Measurements from ENCODE around the gene ITPKB.
"Not testable (repeated sequence)": the region's sequence is repeated elsewhere in the genome, so short reads cannot be mapped to it uniquely, and the experiment has no call there.

The ITPKB gene

DNA sequence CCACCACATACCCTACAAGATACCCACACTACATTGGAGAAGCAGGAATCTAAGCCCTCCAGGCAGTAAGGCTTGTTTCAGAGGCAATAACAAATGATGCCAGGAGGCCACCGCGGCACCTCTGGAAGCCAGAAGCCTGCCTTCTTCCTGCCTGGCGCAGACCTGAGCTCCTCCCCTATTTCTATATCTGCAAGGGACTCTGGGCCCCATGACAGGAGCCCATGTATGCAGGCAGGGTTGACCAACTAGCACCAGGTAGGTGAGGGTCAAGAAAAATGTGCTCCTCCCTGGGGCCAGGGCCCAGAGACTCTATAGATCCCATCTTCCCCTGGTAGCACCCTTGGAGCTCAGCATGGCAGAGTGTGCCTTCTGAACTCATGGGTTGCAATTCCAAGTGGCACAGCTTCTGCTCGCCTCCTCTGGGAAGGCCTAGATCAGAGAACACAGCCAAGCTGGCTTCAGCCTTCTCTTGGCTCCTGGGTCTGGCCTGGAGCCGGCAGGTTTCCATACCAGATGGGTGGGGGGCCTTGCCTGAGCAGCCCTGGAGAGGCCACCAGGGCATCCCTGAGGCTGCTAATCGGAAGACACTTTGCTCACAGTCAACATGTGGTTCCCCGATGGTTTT is 105.4 kb downstream of the ITPKB start:
- DNase-seq: no peak

DNA sequence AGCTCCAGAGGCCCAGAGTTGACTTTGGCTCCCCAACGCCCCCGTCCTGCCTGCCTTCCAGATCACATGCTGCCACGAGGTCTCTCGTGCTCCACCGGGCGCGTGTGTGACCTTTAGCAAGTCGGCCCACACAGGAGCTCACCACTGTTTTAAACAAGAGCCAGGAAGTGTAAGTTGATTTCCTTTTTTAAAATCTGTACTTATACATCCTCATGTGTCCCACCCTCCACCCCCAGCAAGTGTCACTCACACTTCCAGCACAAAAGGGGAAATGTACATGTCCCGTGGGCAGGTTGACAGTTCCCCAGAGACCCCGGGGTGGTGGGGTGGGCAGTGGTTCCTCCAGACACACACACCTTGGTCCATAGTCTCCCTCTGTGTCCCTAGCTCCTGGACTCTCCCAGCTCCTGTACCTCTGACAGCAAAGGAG is 106.1 kb downstream of the ITPKB start:
- peak; percentile 67 for DNase-seq

DNA sequence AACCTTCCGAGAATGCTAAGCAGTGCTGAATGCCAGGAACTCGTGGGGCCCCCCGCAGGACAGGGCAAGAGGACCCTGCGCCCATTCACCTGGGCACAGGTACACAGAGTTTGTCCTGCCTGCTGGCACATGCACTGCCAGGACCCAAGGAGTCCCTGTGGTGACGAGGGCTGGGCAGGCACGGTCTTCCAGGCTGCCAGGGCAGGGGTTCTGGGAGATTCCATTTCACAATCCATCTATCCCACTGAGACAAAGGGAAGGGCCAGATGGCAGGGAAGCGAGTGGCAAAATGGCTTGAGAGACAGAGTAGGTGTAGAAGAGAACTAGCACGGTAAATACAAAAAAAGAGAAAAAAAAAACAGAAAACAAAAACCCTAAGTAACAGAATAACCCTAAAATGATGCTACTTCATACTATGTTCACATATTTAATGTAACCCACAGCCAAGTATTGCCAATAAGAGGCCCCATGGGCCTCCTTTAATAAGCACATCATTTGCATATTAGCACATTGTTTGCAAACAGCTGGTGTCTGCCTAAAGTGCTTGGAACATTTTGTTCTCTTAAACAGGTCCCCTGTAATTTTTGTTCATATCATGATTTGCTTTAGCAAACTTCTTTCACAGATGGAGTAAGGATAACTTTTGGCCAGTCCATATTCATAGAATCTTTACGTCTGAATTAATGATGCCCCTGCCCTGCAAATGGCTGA is 106.8 kb downstream of the ITPKB start:
- no peak for DNase-seq

- no peak for DNase-seq
Observed at GRCh38 chr1:226631229-226632000, 107.7 kb downstream of the ITPKB start.

- no peak for DNase-seq
Observed at GRCh38 chr1:226630592-226630991, 108.5 kb downstream of the ITPKB start.

- DNase-seq: no peak
Observed at GRCh38 chr1:226629896-226630550, 109.1 kb downstream of the ITPKB start.

DNA sequence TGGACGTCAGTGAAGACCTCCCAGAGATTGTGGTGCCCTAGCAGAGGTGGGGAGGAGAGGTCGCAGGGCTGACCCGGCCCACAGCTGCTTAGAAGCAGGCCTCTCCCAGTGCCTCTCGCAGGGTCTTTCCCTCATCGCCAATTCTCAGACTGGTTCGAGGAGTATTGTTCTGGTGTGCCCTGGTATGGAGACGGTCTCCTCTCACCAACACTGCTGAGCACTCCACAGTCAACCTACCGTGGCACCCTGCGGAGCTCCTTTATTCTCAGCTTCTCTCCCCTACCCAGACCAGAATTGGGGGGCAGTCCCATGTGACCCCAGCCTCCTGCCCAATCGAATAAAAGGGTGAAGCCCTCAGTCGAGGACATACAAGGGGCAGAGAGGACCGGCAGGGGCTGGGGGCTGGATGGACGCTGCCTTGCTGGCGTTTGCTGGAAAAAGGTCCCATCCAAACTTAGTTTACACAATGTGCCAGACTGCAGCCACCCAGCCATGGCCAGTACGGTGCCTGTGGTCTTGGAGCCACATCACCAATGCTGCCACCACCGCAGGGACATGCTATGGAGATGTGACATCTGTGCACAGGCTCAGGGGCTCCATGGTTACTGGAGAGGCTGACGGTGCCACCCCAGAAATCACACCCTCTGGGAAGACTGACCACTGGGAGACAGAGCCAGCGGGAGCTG is 109.7 kb downstream of the ITPKB start:
- DNase-seq: no peak

GRCh38 chr1:226628612-226629155 is 110.4 kb downstream of the ITPKB start:
- DNase-seq: no peak

GRCh38 chr1:226627924-226628611 is 111.0 kb downstream of the ITPKB start:
- peak; percentile 50 for DNase-seq

GRCh38 chr1:226627050-226627755 is 111.9 kb downstream of the ITPKB start:
- no peak for DNase-seq

DNA sequence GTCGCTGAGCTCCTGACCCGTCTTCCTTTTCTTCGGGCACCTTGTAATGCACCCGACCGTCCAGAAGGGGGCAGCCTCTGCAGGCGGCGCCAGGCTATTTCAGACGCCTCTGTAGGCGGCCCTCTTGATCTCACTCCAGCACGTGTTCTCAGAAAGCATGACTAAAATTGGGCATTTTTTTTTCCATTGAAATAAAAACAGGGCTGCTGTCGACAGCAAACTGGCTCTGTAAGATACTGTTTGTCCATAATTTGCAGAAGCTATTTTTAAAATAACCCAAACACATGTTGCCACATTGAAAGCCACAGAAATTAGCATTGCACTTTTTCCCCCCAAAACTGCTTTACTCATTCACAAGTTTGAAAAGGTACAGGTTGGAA is 112.5 kb downstream of the ITPKB start:
- DNase-seq: peak; percentile 86

DNA sequence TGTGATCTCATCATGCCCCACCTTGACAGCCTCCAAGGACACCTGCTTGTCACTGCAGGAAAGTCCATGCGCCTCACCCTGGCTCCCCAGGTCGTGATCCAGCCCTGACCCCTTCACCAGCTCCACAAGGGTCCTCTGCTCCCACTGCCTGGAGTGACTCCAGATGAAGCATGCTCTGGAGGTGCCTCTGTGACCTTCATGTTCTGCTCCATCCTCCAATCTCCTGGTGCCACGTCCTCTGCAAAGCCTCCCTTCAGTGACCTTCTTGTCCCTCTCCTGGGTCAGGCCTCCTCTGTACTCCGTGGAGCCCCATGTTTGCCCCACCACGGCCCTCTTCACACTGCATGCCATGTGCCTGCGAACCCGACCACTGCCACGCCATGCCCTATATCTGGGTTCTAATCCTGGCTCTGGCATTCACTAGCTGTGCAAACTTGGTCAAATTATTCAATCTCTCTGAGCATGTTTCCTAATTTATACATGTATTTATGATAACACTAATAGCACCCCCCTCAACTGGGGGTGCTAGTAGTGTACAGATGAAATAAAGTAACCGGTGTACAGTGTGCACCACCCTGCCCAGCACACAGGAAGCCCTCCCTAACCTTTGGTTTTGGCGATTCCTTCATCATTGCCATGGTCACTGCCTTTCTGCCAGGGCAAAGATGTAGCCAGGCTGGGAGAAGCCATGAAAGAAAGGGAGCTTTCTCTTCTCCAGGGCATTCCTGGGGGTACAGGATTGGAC is 113.1 kb downstream of the ITPKB start:
- no peak for DNase-seq

DNA sequence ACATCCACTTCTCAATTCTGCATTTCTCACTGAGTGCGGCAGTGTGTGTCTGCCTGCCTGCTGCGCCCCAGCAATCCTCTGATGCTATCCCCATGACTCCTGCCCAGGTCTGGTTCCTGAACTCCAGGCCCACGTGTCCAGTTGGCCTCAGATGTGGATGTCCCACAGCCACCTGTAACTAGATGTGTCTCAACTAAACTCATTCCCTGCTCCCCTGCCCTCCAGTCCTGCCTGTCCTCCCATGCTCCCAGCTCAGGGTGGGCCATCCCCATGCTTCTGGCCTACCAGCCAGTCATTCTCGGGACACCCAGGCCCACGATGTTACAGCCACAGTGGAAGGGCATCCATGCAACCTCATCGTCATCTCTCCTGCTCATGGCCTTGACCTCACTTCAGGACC is 113.8 kb downstream of the ITPKB start:
- no peak for DNase-seq

- DNase-seq: no peak
Observed at GRCh38 chr1:226624526-226624925, 114.6 kb downstream of the ITPKB start.

DNA sequence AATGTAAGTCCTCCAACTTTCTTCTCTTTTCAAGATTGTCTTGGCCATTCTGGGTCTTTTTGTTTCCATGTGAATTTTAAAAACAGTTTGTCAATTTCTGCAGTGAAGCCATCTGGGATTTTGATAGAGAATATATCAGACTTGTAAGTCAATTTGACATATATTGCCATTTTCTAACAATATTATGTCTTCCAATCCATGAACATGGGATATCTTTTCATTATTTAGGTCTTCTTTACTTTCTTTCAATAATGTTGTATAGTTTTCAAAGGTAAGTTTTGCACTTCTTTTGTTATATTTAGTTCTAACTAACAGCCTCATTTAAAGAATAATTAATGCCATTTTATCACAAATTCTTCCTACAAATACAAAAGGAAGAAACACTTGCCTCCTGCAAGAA is 117.1 kb downstream of the ITPKB start:
- DNase-seq: no peak

DNA sequence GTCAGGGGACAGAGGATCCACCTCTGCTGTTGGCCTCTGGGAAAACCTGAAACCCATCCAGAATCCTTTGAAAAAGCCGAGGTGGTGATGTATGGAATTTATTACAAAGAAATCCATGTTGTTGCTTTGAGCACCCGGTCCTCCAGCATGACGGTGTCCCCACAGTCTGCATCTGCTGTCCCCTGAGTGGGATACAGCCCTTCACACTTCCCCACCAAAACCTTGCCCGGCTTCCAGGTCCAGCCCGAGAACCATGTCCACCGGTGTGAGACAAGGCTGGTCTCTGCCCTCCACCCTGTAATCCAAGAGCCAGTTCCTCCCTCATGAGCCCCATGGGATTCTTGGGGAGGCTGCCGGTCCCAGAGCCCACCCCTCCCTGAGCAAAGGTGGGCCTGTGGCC is 120.1 kb downstream of the ITPKB start:
- DNase-seq: no peak

GRCh38 chr1:226618380-226618779 is 120.7 kb downstream of the ITPKB start:
- DNase-seq: no peak

- not testable (repeated sequence) for DNase-seq
Observed at GRCh38 chr1:226617719-226618118, 121.4 kb downstream of the ITPKB start.

DNA sequence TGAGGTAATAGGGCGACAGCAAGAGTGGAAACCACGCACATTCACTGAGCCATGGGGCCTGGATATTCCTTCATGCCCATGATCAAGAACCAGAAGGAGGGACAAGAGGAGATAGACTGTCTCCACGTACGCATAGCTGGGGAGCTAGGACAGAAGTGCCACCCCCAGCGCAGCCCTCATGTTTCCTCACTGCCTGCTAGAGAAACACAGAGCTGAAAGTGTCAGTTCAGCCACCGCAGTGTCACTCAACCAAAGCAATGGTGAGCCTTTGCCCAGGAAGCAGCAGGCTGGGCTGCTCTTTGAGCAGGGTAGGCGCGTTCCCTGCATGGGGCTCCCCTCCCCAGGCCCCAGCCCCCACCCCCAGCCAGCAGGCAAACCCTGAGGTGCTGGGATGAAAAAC is 122.0 kb downstream of the ITPKB start:
- DNase-seq: no peak

- DNase-seq: no peak
Observed at GRCh38 chr1:226616636-226617035, 122.4 kb downstream of the ITPKB start.

DNA sequence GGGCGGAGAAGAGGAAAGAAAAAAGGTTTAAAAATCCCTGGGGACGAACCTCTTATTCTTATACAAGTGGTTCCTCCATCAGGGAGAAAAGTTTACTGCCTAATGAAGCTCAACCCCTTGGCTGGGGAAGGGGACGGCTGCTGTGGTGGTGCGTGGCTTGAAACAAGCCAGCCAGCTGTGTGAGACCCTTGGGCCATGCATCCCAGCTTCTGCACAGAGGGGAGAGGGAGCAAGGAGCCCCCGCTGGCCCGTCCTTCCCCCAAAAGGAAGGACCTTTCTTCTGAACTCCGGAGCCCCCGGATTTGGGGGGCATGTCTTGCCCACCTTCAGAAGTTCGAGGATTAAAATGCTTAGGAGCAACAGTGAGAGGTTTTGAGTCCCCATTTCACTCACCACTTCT is 123.2 kb downstream of the ITPKB start:
- DNase-seq: no peak
